ENCODE data around the gene SLC43A2.

DNA sequence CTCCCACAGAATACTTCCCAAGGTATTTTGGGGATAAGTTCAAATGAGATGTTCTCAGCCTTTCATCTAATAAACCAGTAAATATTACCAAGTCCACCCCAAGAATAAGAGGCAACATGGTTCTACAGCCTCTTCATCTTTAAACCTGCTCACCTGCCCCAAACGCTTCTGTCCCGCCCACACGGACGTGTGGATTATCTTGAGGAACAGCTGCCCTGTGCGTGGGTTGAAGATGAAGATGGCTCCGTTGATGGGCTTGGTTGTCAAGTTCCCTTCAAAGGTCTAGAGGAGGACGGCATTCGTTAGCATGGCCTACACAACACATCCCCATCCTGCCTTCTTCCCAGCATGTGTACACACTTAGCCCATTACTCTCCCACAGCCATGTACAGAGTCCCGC, 29.5 kb upstream of the SLC43A2 start:
- TF ChIP-seq, protein P1, sequence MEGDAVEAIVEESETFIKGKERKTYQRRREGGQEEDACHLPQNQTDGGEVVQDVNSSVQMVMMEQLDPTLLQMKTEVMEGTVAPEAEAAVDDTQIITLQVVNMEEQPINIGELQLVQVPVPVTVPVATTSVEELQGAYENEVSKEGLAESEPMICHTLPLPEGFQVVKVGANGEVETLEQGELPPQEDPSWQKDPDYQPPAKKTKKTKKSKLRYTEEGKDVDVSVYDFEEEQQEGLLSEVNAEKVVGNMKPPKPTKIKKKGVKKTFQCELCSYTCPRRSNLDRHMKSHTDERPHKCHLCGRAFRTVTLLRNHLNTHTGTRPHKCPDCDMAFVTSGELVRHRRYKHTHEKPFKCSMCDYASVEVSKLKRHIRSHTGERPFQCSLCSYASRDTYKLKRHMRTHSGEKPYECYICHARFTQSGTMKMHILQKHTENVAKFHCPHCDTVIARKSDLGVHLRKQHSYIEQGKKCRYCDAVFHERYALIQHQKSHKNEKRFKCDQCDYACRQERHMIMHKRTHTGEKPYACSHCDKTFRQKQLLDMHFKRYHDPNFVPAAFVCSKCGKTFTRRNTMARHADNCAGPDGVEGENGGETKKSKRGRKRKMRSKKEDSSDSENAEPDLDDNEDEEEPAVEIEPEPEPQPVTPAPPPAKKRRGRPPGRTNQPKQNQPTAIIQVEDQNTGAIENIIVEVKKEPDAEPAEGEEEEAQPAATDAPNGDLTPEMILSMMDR (optimal IDR thresholded peaks at IDR 0.05 in 1 of 3, IDR thresholded peaks at IDR 0.05 in 1 of 3, conservative IDR thresholded peaks at IDR 0.05 in 1 of 3; ENCODE audit: extremely low read depth in 1 of 3, insufficient read depth in 2 of 3, low read length in 3 of 3), result no peak
- no peak for TF ChIP-seq EZH2 (IDR thresholded peaks at IDR 0.05; ENCODE audit: low read length)
